ENCODE data around the gene IRGC. TPM values are rescaled to one million over a fixed set of nuclear protein-coding genes. Genes with fewer than 3 reads are reported as not detected.

Gene IRGC
- total RNA-seq, 3 donors from 2014 or later (not counting 1 experiment from before 2014, with no cell fraction given) = not detected

DNA sequence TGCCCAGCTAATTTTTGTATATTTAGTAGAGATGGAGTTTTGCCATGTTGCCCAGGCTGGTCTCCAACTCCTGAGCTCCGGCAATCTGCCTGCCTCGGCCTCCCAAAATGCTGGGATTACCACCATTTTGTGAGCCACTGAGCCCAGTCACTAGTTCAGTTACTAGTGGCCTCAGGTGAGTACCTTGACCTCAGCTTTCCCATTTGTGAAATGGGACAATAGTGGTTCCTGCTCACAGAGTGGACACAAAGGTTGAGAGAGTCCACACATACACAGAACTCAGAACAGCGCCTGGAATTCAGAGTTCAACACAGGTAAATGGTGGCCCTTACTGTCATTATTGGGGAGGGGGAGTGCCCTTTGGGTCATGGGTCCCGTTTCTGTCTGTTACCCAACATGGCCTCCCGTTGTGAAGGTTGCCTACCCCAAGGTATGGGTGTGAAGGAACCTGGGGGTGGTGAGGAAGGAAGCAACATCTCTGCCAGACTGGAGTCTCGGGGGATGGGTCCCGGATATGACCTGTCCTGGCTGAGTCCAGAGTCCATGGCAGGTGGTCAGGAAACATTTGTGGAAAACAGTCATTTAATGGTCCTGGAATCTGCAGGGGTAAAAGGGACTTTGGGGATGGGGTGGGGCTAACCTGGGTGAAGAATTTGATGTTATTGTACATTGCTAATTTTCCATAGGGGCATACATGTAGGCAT is 11.7 kb upstream of the IRGC start:
- Mint-ChIP-seq H3K4me3 (no peak overlapping the region), H3K9me3 (peaks cover 0 to 2% of the 10 kb centered on the region in 2 donors), H3K27me3 (ENCODE audit: low read depth in 2 of 2) (peaks cover 10 to 12% of the 10 kb centered on the region in 2 donors), H3K36me3 (no peaks in the 10 kb centered on the region), H3K27ac (no peak overlapping the region), H3K4me1 (peaks cover 20 to 22% of the 10 kb centered on the region in 2 donors)
- no peak overlapping the region for H3K27ac ChIP-seq (ENCODE audit: low read length)
- 83% methylated on average over 7 of the region's 7 CpGs for WGBS (ENCODE audit: insufficient coverage)
- H3K9me3 ChIP-seq (ENCODE audit: control insufficient read depth, insufficient read depth, low read length) = peaks cover 2% of the 10 kb centered on the region
- H3K4me1 ChIP-seq (ENCODE audit: control insufficient read depth, insufficient read depth, low read length) = peaks cover 26% of the 10 kb centered on the region
- H3K4me3 ChIP-seq (ENCODE audit: low read length) = no peak overlapping the region
- no peaks in the 10 kb centered on the region for H3K36me3 ChIP-seq (ENCODE audit: control insufficient read depth, insufficient read depth, low read length)
- no peak for ATAC-seq
- intact Hi-C loops (cut with micrococcal nuclease) = no loop called here
- no peak for TF ChIP-seq CTCF (IDR thresholded peaks at IDR 0.05)
- no peaks in the 10 kb centered on the region for H3K27me3 ChIP-seq (ENCODE audit: control insufficient read depth, insufficient read depth, low read length)
- DNase-seq = no peak

DNA sequence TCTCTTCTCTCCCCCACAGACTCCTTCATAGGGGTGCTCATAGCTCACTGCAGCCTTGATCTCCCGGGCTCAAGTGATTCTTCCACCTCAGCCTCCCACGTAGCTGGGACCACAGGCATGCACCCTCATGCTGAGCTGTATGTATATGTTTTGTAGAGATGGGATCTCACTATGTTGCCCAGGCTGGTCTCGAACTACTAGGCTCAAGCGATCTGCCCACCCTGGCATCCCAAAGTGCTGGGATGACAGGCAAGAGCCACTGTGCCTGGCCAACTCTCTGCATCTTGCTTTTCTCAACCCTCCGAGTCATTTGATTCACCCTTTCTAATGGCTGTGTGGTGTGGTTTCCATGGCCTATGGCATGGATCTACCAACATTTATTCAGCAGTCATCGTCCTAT is 10.1 kb upstream of the IRGC start:
- no peak overlapping the region for H3K4me3 Mint-ChIP-seq
- peaks cover 8 to 9% of the 10 kb centered on the region in 2 donors for H3K4me1 Mint-ChIP-seq
- intact Hi-C loops (cut with micrococcal nuclease) = no loop called here
- ATAC-seq (no peak), DNase-seq (no peak)
- no peak overlapping the region for H3K27ac Mint-ChIP-seq
- peaks cover 10% of the 10 kb centered on the region for H3K4me1 ChIP-seq (ENCODE audit: control insufficient read depth, insufficient read depth, low read length)
- 95% methylated on average over 6 of the region's 6 CpGs for WGBS (ENCODE audit: insufficient coverage)
- H3K27me3 Mint-ChIP-seq (ENCODE audit: low read depth in 2 of 2) = peaks cover 9 to 10% of the 10 kb centered on the region in 2 donors
- TF ChIP-seq CTCF (IDR thresholded peaks at IDR 0.05) = no peak
- H3K4me3 ChIP-seq (ENCODE audit: low read length) = no peak overlapping the region
- H3K36me3 ChIP-seq (ENCODE audit: control insufficient read depth, insufficient read depth, low read length) = no peaks in the 10 kb centered on the region
- H3K27ac ChIP-seq (ENCODE audit: low read length) = no peak overlapping the region
- no peaks in the 10 kb centered on the region for H3K36me3 Mint-ChIP-seq
- no peaks in the 10 kb centered on the region for H3K27me3 ChIP-seq (ENCODE audit: control insufficient read depth, insufficient read depth, low read length)
- H3K9me3 ChIP-seq (ENCODE audit: control insufficient read depth, insufficient read depth, low read length) = peaks cover 2% of the 10 kb centered on the region
- H3K9me3 Mint-ChIP-seq = peaks cover 0 to 2% of the 10 kb centered on the region in 2 donors

GRCh38 chr19:43707158-43707712 is 8.6 kb upstream of the IRGC start:
- no peaks in the 10 kb centered on the region for H3K4me1 ChIP-seq (ENCODE audit: control insufficient read depth, insufficient read depth, low read length)
- H3K9me3 ChIP-seq (ENCODE audit: control insufficient read depth, insufficient read depth, low read length) = peaks cover 2% of the 10 kb centered on the region
- Mint-ChIP-seq H3K36me3 (no peaks in the 10 kb centered on the region), H3K27ac (no peak overlapping the region), H3K4me1 (no peaks in the 10 kb centered on the region), H3K4me3 (no peak overlapping the region), H3K9me3 (no peaks in the 10 kb centered on the region), H3K27me3 (ENCODE audit: low read depth in 2 of 2) (peaks cover 10% of the 10 kb centered on the region in 2 donors)
- no peak for DNase-seq
- no peak for ATAC-seq
- H3K27ac ChIP-seq (ENCODE audit: low read length) = no peak overlapping the region
- no peaks in the 10 kb centered on the region for H3K36me3 ChIP-seq (ENCODE audit: control insufficient read depth, insufficient read depth, low read length)
- no peaks in the 10 kb centered on the region for H3K27me3 ChIP-seq (ENCODE audit: control insufficient read depth, insufficient read depth, low read length)
- no peak for TF ChIP-seq CTCF (IDR thresholded peaks at IDR 0.05)
- WGBS (ENCODE audit: insufficient coverage) = 90% methylated on average over 13 of the region's 13 CpGs
- intact Hi-C loops (cut with micrococcal nuclease) = no loop called here
- H3K4me3 ChIP-seq (ENCODE audit: low read length) = no peak overlapping the region
